Stimulated activated CD8-positive, alpha-beta memory T cell treated with anti-CD3 and anti-CD28 coated beads, Interleukin-15, amount 100 ng/mL, for 48 hours (primary cell): ENCODE data around the gene DOCK8.
A peak's percentile ranks its signal among the peaks of the same experiment; 100 is the strongest.

Source experiments
- DNase-seq, 2 donors: peaks; one replicate each; pipeline ENCODE4 v3.0.0-alpha.2; 2020; ENCODE audit warnings: low read depth in 2 of 2

Gene DOCK8

DNA sequence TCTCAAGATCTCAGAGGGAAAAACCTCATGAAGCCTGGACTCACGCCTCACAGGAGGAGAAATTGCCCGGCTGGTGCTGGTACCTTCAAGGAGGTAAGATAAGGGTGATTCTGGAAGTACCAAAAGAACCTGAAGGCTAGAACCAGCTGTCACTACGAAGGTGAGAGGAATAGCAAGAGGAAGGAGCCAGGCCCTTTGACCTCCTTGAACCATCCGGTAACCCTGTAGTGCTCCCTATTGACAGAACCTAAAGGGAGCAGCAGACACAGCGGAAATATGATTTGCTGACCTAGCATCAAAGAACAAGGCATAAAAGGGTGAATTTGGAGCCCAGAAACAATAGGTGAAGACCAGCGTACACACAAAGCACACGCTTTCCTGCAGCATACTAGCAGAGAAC, 92.2 kb downstream of the DOCK8 start:
- DNase-seq, result peak in 1 of 2 donors; percentile 1

DNA sequence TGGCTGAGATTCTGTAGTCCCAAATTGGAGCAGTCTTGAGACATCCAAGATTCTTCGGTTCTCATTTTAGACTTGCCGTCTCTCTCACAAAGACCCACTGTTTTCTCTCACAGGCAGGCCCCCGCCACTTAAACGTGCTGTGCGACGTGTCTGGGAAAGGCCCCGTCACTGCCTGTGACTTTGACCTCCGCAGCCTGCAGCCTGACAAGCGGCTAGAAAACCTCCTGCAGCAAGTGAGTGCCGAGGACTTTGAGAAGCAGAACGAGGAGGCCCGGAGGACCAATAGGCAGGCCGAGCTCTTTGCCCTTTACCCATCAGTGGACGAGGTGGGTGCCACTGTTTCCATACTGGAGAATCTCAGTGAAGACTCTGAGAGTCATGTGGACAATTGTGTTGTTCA, 97.2 kb downstream of the DOCK8 start:
- no peak for DNase-seq

DNA sequence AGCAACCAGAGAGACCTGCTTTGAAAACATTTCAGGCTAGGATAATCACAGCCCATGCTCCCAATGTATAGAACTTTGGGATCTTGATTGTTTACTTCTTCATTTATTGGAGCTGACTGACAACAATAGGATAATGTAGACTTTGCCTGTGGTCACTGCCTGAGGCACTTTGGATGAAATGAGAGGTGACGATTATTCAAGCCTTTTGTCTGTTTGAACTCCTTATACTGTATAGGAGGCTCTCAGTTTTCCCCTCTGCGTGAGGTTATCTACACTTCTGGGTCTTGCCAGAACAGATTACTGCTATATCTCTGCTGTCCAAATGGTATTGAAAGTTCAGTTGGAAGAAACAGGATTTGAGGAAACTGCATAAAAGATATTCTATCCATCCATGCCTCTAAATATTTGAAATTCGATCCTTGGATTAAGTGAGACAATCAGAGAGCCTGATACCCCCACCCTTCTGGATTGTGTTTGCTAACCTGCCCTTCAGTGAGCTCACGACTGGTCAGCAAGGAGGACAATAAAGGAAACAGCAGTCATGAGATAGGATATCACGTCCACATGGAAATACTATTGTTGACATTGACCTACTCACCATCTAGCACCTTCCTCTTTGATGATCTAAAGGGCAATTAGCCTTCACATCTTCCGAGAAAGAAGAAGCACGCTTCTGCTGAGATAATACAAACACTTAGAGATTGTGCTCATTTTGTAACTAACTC, 98.1 kb downstream of the DOCK8 start:
- no peak for DNase-seq

DNA sequence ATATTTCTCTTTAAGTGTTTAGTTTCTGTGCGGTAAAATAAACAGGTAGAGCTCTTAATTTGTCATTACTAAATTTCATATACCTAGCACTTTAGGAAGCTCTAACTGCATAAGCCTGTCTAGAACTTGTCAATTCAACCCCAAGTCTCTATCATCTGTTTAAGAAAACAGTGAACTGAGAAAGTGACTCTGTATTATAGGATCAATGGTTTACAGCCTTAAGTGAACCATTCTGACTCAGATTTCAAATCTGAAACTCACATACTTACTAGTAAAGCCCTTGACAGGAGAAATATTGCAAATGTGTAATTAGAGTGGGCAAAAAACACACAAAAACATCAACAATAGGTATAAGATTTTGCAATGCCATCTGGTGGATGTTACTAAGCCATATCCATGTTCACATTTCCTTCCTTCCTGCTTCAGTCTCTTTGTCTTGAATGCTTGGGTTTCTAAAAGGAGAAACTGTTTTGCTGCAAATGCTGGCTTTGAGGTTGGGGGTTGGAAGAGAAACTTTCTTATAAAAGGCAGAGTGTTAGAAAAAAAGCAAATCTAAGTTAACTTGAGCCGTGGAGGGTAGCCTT, 101.8 kb downstream of the DOCK8 start:
- DNase-seq, result no peak

DNA sequence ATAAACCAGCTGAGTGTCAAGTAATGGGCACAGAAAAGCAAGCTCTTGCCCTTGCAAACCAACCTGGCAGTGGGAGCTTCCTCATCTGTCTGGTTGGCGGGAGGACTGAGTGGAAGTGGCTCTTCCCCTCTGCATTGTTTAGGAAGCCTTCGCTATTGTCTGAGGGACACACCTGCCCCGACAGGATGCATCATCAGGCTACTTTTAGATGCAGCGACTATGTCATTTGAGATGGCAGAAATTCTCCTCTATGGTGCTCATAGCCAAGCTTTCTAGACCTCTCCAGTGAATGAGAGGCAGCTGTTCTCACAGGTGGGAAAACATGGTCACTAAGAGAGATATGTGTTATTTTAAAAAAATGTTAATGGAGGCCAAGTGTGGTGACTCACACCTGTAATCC, 104.0 kb downstream of the DOCK8 start:
- no peak for DNase-seq

DNA sequence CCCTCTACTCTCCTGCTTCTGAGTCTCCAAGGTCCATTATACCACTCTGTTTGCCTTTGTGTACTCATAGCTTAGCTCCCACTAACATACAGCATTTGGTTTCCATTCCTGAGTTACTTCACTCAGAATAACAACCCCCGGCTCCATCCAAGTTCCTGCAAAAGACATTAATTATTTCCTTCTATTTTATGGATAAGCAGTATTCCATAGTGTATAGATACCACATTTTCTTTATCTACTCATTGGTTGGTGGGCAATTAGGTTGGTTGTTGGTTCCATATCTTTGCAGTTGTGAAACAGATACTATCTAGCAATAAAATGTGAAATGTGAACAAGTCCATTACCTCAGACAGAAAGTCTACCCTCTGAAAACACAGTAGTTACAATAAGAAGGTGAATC, 110.3 kb downstream of the DOCK8 start:
- no peak for DNase-seq

DNA sequence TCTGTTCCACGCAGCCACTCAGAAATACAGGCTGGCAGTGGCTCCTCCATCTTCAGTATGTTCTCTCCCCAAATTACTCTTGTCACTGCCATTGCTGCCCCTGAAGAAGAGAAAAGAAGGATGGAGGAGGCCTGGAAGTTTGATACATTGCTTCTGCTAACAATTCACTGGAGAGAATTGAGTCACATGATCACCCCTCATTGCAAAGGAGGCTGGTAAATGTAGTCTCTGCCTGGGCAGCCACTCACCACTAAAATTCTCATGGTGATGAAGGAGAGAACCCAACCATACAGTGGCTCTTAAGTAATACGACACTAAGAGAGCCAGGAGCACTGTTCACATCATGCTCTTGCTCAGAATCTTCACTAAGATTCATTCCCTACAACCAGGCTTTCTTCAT, 112.0 kb downstream of the DOCK8 start:
- DNase-seq, result no peak

DNA sequence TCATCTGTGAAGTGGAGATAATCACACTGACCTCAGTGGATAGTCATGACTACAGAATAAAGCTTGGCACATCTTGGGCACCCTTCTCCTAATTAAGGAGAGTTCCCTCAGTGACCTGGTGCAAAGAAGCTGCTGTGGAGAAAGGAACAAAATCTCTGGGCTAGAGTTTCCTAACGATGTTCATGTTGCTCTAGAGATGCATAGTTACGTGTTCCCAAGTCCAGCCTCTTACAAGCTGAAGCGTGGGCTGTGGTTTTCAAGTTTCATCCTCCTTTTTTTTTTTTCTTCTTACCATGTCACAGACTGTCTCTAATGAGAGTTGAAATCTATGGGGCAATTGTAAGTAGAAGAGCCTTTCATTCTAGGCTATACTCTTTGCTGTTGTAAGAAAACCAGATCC, 113.8 kb downstream of the DOCK8 start:
- no peak for DNase-seq

DNA sequence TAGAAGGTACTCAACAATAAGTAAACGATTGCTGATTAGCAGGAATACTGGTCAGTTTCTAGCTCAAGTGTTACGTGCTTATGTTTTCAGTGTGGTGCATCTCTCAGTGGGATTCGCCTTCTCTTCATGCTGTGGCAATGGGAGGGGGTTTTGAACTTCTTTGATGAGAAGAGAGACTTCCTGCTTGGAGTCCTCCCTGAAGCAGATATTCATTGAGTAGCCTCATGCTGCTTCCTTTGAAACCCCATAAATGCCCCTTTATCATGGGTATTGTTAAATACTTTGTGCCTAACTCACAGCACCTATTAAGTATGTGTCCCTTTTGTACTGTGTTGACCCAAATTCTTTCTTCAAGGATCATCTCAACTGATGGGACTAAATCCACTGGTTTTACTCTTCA, 116.5 kb downstream of the DOCK8 start:
- no peak for DNase-seq

DNA sequence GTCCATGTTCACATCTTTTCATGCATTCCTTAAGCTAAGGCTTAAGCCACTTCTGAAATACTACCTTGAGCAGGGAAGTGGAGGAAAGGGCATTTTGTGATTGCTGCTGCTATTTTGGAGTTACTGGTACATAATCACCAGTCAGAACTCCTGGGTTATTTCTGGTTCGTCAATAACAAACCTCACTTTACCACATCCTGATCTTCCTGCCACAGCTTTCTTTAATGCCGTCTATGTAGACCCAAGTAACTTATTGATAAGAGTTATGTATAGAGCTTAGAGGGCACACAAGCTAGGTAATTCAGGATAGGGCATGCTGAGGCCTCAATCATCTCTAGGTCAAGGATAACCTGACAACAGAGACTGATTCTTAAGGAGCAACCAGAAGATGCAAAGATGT, 120.7 kb downstream of the DOCK8 start:
- DNase-seq, result no peak

DNA sequence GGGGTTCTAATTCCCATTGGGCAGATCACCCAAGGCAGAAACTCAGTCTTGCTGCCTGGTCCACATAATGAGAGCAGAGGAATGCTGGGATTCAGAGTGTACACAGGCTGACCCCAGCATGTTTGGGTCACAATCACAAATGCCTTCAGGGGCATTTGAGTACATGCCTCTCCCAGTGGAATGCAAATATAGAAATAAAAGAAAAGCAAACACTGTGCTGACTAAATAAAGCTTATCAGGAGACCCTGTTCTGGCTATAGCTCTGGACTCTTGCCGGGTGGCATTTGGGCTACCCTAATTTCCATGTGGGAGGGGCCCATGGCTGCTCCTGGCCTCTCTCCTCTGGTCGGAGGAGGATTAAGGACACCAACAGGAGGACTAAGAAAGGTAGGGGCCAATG, 121.4 kb downstream of the DOCK8 start:
- DNase-seq, result no peak

DNA sequence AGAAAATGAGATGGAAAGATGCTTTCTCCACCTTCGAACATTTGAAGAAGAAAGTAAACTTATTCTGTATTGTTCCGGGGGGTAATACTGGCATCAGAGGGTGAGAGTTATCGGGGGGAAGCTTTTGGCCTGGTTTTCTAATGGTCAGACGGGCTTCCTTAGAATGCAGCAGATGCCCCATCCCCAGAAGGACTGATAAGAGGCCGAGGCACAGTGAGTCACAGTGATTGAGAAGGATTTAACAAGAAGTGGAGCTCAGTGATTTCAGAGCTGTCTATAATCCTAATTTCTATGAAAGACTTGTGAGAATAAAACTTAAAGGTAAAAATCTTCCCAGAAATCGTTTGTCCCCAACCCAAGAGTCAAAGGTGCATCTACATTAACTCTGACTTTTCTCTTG, 123.9 kb downstream of the DOCK8 start:
- DNase-seq, result no peak

DNA sequence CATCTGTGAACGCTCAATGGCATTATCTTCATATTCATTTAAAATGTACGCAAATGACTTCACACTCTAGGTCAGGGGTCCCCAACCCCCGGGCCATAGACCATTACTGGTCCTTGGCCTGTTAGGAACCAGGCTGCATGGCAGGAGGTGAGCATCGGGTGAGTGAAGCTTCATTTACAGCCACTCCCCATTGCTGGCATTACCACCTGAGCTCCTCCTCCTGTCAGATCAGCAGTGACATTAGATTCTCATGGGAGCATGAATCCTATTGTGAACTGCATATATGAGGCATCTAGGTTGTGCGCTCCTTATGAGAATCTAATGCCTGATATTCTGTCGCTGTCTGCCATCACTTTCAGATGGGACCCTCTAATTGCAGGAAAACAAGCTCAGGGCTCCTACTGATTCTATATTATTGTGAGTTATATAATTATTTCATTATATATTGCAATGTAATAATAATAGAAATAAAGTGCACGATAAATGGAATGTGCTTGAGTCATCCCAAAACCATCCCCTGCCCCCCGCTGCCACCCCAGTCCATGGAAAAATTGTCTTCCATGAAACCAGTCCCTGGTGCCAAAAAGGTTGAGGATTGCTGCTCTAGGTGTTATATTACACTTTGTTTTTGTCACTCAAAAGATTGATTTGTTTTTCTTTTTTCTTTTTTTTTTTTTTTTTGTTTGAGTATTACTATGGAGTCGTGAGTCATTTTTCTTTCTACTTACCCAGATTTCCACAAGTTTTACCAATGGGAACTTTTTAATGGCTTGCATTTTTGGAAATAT, 127.2 kb downstream of the DOCK8 start:
- no peak for DNase-seq

DNA sequence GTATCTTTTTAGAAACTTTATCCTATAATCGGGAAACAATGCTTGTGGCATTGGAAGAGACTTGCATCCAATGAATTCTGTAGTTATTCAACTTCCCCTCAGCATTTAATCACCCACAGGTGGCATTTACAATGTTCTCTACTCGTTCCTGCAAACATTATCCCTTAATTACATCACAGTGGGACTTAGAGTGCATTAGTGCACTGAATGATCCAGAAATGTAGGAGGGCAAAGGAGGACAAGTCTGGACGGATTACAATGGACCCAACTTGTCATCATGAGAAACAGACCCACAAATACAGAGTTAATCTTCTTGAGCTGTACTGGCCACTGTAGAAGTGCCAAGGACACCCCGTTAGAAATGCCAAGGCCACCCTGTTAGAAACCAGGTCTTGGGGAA, 129.1 kb downstream of the DOCK8 start:
- no peak for DNase-seq

DNA sequence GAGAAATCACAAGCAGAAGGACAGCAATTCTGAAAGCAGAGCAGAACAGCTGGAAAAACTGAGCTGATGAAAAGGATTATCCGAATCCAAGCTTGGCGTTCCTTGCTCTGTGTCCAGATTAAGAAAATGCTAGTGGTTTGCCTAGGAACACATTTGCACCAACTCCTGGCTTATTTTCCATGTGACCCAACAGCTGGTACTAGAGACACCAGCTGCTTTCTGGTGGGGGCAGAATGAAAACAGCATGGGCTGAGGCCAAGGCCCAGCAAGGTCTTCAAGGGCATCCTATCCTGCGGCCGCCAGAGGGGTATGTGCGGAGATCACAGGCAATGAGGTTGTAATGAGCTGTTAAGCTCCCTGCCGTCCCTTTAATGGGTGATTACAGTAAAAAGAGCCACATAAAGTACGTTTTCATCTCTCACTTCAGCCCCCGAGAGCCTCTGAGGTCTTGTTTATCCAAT, 131.5 kb downstream of the DOCK8 start:
- DNase-seq, result no peak

DNA sequence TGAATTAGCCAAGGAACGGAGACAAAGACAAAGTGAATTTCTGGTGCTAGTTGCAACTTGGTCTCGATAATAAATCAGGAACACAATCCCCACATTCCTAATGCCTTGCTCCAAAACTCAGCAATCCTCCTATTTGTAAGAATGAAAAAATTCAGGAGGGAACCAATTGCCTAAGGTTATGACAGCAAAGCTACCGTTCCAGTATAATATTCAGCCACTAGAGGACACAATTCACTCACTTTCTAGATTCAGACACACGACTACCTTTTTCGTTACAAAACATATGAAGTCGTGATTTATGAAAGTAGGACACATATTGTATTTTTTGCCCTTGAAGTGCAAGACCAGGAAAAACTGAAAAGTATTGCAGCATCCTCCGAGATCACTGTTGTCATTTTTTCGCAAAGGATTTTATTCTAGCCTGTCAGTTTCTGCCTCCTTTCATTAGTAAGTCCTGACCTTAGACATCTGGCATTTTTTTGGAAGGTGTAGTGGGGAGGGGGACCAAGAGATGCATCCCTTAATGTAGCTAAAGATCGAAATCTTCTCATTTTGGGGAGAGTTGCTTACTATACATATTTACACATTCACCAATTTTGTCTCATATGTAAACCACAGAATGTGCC, 133.1 kb downstream of the DOCK8 start:
- no peak for DNase-seq

DNA sequence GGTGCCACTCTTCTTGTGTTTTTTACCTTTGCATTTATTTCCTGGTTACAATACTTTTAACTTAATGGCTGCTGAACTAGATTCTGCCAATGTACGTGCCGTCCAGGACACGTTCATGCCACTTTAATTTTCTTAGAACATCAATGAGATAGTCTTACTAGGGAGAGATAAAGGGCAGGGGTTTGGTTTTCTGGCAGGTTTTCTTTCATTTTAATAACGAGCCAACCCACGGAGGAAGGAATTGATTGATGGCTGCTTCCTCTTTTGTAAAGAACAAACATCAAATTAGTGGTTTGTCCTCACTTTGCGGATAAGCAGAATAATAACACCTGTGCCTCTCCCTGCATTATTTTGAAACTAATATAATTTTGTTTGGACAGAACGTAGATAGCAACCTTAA, 135.7 kb downstream of the DOCK8 start:
- no peak for DNase-seq

DNA sequence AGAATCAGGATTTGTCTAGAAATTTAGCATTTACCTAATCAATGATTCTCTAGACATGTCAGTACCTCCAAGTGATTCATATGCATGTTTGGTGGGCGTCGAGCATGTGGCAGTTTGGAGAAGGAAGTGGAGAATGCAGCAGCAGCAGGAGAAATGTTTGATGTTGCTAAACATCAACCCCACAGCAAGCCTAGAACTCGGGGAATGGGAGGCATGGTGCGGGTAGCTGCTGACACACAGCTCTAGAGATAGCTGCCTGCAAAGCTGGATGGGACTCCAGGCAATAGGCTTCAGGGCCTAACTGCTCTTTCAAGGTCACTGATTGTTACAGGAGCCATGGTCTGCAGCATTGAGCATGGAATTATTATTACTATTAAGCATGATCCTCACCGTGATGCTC, 137.3 kb downstream of the DOCK8 start:
- no peak for DNase-seq

DNA sequence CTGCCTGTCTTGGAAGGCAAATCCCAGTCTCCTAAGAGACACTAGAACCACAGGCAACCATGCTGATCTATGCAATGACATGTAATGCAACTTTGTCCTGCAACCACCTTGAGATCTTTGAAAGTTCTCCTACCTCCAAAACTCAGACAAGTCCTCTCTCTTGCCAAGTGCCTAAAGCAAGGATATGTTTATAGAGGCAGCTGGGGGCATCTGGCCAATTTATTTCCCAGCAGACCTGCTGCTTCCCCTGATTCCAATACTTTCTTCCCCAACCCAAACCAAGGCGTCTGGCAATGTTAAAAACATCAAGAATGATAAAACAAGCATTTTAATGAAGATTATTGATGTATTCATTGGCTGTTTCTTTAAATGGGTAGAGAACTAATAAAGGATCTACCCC, 138.4 kb downstream of the DOCK8 start:
- DNase-seq, result no peak

DNA sequence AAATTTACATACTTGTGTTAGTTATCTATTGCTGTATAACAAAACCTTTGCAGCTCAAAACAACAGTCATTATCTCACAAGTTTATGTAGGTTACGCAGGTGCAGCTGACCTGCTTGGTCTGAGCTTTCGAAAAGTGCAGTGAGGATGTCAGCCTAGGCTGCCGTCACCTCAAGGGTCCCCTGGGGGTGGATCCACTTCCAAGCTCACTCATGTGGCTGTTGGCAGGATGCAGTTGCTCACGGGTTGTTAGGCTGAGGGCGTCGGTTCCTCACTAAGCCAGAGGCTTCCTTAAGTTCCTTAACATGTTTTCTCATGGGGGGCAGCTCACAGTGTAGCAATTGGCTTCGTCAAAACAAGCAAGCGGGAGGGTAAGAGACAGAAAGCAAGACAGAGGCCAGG, 139.8 kb downstream of the DOCK8 start:
- DNase-seq, result no peak

DNA sequence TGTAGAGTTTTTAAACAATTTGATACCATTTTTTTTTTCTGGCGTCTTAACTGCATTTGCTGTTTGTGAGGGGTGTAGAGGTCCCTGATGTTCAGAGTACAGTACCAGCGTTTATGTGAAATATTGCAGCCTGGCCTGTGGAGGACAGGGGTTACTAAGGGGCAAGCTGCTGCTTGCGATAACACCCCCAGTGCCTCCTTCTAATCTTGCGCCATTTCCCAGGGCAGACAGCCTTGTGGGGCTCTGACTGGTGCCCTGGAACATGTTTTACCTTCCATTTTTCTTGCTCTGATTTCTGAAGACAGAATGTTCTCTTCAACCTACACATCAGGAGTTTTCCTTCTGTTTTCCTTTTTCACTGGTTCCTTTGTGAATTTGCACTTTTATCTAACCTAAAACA, 142.9 kb downstream of the DOCK8 start:
- DNase-seq, result no peak

DNA sequence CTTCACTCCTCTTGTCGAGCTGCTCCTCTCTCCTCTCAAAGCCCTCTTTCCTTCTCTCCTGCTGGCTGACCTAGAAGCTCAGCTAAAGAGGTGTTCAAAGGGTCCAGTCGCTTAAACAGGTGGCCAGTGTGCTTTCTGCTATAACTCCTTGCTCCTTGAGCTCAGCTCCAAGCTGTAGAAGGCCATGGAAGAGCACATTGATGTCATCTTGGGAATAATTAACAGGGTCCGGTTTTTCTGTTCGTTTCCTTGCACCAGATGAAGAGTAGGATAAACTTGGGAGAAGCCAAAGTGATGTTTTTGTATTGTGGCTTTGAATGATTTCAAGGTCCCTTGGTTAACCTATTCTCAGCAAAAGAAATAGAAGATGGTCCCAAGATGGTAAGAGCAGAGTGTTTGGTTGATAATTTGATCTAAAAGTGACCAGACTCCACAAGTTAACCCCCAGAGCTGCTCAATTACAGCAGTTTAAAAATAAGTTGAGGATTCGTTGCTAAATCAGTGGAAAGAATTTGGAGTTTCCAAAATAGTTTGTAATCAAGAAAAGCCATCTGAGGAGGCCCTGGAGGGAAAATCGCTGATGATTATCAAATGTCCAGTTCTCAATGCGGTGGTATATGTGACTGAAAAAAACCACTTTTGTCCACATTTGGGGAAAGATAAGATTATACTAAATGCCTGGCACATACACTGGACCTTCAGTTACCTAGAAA, 148.1 kb downstream of the DOCK8 start:
- DNase-seq, result no peak
